HG02642 (cell line): ENCODE data around the gene CSAD.
A peak's percentile ranks its signal among the peaks of the same experiment; 100 is the strongest.

Source experiments
- ATAC-seq: cut with Tn5 transposase; IDR thresholded peaks from one replicate; pipeline ENCODE4 v1.9.1; 2021; ENCODE audit warnings: mild to moderate bottlenecking; ENCODE audit not compliant: unreplicated experiment, poor library complexity

Gene CSAD

GRCh38 chr12:53180220-53180930, at the start of gene CSAD, which contains the start of gene ZNF740:
TSS of gene CSAD (minus strand) at chr12:53180925. CDS start at chr12:53173470, 7,455 bp downstream.
TSS of gene ZNF740 (plus strand) at chr12:53180722. CDS start at chr12:53181984, 1,262 bp downstream.
- peak; percentile 95 for ATAC-seq

GRCh38 chr12:53230108-53230845, 49.6 kb upstream of the CSAD start:
- ATAC-seq = no peak

- ATAC-seq = no peak
Measured at GRCh38 chr12:53229454-53229853, 48.7 kb upstream of the CSAD start.

GRCh38 chr12:53227836-53228235, 47.1 kb upstream of the CSAD start:
- no peak for ATAC-seq

GRCh38 chr12:53227341-53227740, 46.6 kb upstream of the CSAD start:
- no peak for ATAC-seq

- ATAC-seq = no peak
Measured at GRCh38 chr12:53226815-53227214, 46.1 kb upstream of the CSAD start.

GRCh38 chr12:53225635-53226424, 45.1 kb upstream of the CSAD start:
- ATAC-seq = no peak

GRCh38 chr12:53224897-53225634, 44.3 kb upstream of the CSAD start:
- no peak for ATAC-seq

GRCh38 chr12:53224061-53224896, 43.6 kb upstream of the CSAD start:
- ATAC-seq = no peak

- ATAC-seq = no peak
Measured at GRCh38 chr12:53223389-53224060, 42.8 kb upstream of the CSAD start.

- no peak for ATAC-seq
Measured at GRCh38 chr12:53222806-53223261, 42.1 kb upstream of the CSAD start.

GRCh38 chr12:53222170-53222721, 41.5 kb upstream of the CSAD start:
- ATAC-seq = no peak

GRCh38 chr12:53221203-53222080, 40.7 kb upstream of the CSAD start:
- ATAC-seq = peak; percentile 34

- peak; percentile 60 for ATAC-seq
Measured at GRCh38 chr12:53220694-53221202, 40.0 kb upstream of the CSAD start.

GRCh38 chr12:53219956-53220693, 39.4 kb upstream of the CSAD start:
- peak; percentile 35 for ATAC-seq

GRCh38 chr12:53219292-53219955, 38.7 kb upstream of the CSAD start:
- ATAC-seq = peak; percentile 22
